Right lobe of liver (tissue), 4 donors: ENCODE data around the gene CHN2.

Experiments
- CTCF ChIP-seq, 4 donors: fragments of 200-600 bp in 3 of 4; fragments of 450-650 bp in 1 of 4; IDR thresholded peaks; one replicate each; pipeline versions ENCODE4 v1.5.1 to v1.8.0; 2016 to 2022; ENCODE audit warnings: antibody characterized with exemption in 4 of 4, mild to moderate bottlenecking in 2 of 4
- POLR2A ChIP-seq: fragments of 450-650 bp; IDR thresholded peaks from one replicate; pipeline ENCODE4 v1.6.1; 2017; ENCODE audit warnings: antibody characterized with exemption, mild to moderate bottlenecking
- donor health status: DM: no; HTN: no; CAD: no.
- donor health status: DM: no; HTN: no; CAD: no.
- donor health status: DM: no; HTN: yes; CAD: no.

GRCh38 chr7:29253225-29253624 is 58.6 kb downstream of the CHN2 start:
- no peak for TF ChIP-seq POLR2A
- no peak for TF ChIP-seq CTCF (IDR thresholded peaks at IDR 0.05)
